ENCODE results near the gene CLIC4.
"Not testable (repeated sequence)": the region's sequence is repeated elsewhere in the genome, so short reads cannot be mapped to it uniquely, and the experiment has no call there.

The CLIC4 gene

GRCh38 chr1:24806588-24806987, 61.3 kb downstream of the CLIC4 start:
- DNase-seq (ENCODE audit: low read depth in 1 of 2, low spot score in 1 of 2): no peak

GRCh38 chr1:24811494-24811893, 66.2 kb downstream of the CLIC4 start:
- not testable (repeated sequence) for DNase-seq (ENCODE audit: low read depth in 1 of 2, low spot score in 1 of 2)

GRCh38 chr1:24820221-24820620, 75.0 kb downstream of the CLIC4 start:
- DNase-seq (ENCODE audit: low read depth in 1 of 2, low spot score in 1 of 2): not testable (repeated sequence)

GRCh38 chr1:24822887-24823286, 77.6 kb downstream of the CLIC4 start:
- no peak for DNase-seq (ENCODE audit: low read depth in 1 of 2, low spot score in 1 of 2)

- not testable (repeated sequence) for DNase-seq (ENCODE audit: low read depth in 1 of 2, low spot score in 1 of 2)
These were observed 78.2 kb downstream of the CLIC4 start for GRCh38 chr1:24823486-24823885.

GRCh38 chr1:24825174-24825573, 79.9 kb downstream of the CLIC4 start:
- no peak for DNase-seq (ENCODE audit: low read depth in 1 of 2, low spot score in 1 of 2)

GRCh38 chr1:24826510-24826909, 81.3 kb downstream of the CLIC4 start:
- no peak for DNase-seq (ENCODE audit: low read depth in 1 of 2, low spot score in 1 of 2)

- no peak for DNase-seq (ENCODE audit: low read depth in 1 of 2, low spot score in 1 of 2)
These were observed 82.3 kb downstream of the CLIC4 start for GRCh38 chr1:24827379-24828135.

- DNase-seq (ENCODE audit: low read depth in 1 of 2, low spot score in 1 of 2): no peak
These were observed 83.1 kb downstream of the CLIC4 start for GRCh38 chr1:24828183-24828886.

GRCh38 chr1:24828887-24829192, 83.6 kb downstream of the CLIC4 start:
- DNase-seq (ENCODE audit: low read depth in 1 of 2, low spot score in 1 of 2): no peak

GRCh38 chr1:24830680-24831272, 85.5 kb downstream of the CLIC4 start:
- no peak for DNase-seq (ENCODE audit: low read depth in 1 of 2, low spot score in 1 of 2)

- no peak for DNase-seq (ENCODE audit: low read depth in 1 of 2, low spot score in 1 of 2)
These were observed 96.3 kb downstream of the CLIC4 start for GRCh38 chr1:24841593-24841992.

- no peak for DNase-seq (ENCODE audit: low read depth in 1 of 2, low spot score in 1 of 2)
These were observed 101.4 kb downstream of the CLIC4 start for GRCh38 chr1:24846671-24847070.

- DNase-seq (ENCODE audit: low read depth in 1 of 2, low spot score in 1 of 2): peak; percentile 80 to 86
These were observed 103.0 kb downstream of the CLIC4 start for GRCh38 chr1:24847995-24848881.

- DNase-seq (ENCODE audit: low read depth in 1 of 2, low spot score in 1 of 2): no peak
These were observed 104.5 kb downstream of the CLIC4 start for GRCh38 chr1:24849672-24850295.

- no peak for DNase-seq (ENCODE audit: low read depth in 1 of 2, low spot score in 1 of 2)
These were observed 105.2 kb downstream of the CLIC4 start for GRCh38 chr1:24850328-24850920.

GRCh38 chr1:24853649-24854048, 108.4 kb downstream of the CLIC4 start:
- DNase-seq (ENCODE audit: low read depth in 1 of 2, low spot score in 1 of 2): no peak

GRCh38 chr1:24855474-24855873, 110.2 kb downstream of the CLIC4 start:
- no peak for DNase-seq (ENCODE audit: low read depth in 1 of 2, low spot score in 1 of 2)

GRCh38 chr1:24856787-24857506, 111.7 kb downstream of the CLIC4 start:
- DNase-seq (ENCODE audit: low read depth in 1 of 2, low spot score in 1 of 2): no peak
